HG03442 (cell line): ENCODE measurements around the gene TSR2.

ENCODE experiments used
- ATAC-seq: cut with Tn5 transposase; IDR thresholded peaks from one replicate; pipeline ENCODE4 v1.9.1; 2021; ENCODE audit warnings: mild to moderate bottlenecking, moderate library complexity; ENCODE audit not compliant: unreplicated experiment

The TSR2 gene, protein sequence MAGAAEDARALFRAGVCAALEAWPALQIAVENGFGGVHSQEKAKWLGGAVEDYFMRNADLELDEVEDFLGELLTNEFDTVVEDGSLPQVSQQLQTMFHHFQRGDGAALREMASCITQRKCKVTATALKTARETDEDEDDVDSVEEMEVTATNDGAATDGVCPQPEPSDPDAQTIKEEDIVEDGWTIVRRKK

GRCh38 chrX:54439960-54440871, at the start of gene TSR2:
TSS of gene TSR2 (plus strand) at chrX:54440404. CDS start at chrX:54440422, 18 bp downstream.
- ATAC-seq = peak; percentile 98

- no peak for ATAC-seq
These were observed 43.1 kb upstream of the TSR2 start for GRCh38 chrX:54397113-54397512.

DNA sequence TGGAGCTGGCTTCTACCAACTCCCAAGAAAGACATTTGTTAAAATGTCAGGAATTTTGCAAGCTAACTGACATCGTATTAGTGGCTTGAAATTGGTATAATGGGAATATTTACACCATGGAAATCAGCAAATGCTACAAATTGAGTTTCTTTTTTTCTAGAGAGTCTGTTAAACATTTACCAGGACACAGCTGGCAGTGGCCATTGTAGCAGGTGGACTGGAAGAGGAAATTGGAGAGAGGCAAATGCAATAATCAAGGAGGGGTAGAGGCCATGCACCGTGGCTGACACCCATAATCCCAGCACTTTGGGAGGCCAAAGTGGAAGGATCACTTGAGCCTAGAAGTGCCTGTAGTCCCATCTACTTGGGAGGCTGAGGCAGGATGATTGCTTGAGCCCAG, 32.9 kb upstream of the TSR2 start:
- no peak for ATAC-seq

- no peak for ATAC-seq
These were observed 28.5 kb upstream of the TSR2 start for GRCh38 chrX:54411732-54412131.

DNA sequence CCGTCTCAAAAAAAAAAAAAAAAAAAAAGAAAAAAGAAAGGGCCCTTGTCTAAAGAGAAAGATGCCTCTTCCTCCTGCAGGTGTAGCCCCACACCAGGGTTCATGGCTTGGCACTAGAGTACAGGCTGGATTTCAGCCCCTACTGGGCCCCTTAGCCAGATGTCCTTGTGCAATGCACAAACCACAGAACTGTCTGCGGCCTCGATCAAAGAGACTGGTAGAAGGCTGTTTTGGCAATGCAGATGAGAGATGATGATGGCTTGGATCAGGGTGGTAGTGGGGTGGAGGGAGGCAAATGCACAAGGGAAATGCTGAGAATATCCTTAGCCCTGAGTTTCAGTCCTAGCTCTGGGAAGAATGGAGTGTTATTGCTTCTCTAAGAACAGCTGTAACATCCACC, 26.5 kb upstream of the TSR2 start:
- no peak for ATAC-seq

DNA sequence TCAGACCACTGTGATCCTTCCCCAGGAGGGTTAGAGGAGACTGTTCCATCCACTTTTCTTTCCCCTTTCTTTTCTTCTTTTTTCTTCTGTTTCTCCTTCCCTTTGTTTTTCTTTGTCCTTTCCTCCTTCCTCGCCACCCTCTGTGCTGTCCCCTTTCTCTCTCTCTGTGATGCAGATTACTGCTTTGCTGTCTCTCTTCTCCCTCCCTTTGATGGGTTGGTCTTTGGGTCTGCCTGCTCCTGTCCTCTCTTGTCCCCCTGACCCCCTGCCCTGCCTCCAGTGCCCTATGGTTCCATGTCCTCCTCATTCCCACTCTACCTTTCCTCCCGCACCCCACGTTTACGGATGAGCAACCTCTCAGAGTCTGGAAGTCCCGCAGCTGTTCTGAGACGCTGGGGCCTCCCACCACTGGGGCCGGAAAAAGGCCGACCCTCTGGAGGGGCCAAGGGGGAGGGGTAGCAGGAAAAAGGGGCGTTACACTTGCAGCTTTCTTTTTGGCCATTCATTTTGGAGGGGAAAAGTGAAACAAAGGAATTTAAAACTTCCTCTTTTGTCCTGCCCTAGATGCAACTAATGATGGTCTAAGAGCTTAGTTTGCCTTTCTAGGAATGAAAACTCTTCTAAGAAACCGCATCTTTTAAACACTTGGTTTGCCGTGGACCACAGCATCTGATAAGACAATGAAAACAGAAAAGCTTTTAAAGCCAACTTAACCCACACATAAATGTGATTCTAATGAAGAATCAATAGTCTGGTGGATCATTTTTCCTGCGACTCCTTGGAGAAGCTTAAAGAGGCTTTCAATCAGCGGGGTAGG, 24.5 kb upstream of the TSR2 start:
- ATAC-seq = no peak

DNA sequence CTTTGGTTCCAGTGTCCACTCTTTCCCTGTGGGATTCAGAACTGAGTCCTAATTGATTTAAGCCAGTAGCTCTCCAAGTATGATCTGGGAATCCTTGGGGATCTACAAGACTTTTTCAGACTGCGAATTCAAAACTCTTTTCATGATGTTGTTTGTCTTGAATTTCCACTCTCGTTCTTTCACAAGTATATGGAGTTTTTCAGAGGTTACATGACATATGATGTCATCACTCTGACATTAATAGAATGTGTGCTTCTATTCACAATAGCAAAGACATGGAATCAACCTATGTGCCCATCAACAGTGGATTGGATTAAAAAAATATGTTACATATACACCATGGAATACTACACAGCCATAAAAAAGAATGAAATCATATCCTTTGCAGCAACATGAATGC, 23.2 kb upstream of the TSR2 start:
- no peak for ATAC-seq

GRCh38 chrX:54419559-54420302, 20.5 kb upstream of the TSR2 start:
- ATAC-seq = no peak

- no peak for ATAC-seq
These were observed 18.0 kb upstream of the TSR2 start for GRCh38 chrX:54422168-54422567.

GRCh38 chrX:54423161-54423888, 16.9 kb upstream of the TSR2 start:
- no peak for ATAC-seq

DNA sequence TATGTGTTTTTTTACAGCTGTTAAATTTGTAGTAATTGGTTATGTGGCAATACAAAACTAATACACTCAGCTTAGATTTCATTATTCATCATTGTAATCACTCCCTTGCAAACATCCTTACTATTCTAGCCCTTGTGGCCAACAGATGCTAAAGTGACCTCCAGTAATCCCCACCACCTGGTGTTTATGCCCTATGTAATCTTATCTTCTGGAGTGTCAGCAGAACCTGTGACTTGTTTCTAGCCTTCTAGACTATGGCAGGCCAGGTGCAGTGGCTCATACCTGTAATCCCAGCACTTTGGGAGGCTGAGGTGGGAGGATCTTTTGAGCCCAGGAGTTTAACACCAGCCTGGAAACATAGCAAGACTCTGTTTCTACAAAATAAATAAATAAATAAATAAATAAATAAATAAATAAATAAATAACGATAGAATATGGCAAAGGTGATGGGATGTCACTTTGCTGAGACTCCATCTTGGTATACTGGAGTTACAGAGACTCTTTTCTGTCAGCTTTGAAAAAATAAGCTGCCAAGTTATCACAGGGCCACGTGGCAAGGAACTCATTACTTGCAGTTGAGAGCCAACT, 12.3 kb upstream of the TSR2 start:
- no peak for ATAC-seq

- no peak for ATAC-seq
These were observed 9.7 kb upstream of the TSR2 start for GRCh38 chrX:54430519-54430918.

DNA sequence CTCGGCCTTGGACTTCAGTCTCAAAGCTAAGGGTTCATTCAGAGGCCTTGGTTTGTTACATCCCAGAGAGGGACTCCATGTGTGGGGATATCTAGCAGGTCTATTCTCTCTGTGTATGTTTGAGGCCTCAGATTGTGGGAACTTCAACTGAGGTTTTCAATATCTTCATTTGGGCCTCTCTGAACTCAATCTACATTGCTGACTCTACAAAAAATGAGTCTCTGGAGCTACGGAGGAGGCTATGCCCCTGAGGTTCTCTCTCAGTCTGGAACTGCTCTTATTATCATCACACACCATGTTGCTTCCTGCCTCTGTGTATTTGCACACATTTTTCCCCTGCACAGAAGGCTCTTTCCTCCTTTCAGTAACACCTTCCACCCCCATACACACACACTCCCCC, 5.1 kb upstream of the TSR2 start:
- ATAC-seq = no peak

DNA sequence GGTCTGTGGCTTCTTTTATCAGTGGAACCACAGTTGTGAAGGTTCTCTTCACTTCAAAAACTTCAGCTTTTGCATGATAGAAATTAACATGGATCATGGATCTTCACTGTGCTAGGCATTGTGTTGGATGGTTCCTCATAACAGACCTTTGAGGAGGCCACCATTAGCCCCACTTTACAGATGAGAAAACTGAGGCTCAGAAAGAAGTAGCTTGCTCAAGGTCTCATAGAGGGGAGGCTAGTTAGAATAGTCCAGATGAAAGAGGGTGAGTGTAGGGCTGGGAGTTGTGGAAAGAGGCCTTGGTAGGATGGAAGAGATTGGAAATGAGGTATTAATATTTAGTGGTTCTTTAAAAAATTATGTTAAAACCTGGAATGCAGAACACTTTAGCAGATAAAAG, 2.6 kb downstream of the TSR2 start:
- ATAC-seq = no peak

DNA sequence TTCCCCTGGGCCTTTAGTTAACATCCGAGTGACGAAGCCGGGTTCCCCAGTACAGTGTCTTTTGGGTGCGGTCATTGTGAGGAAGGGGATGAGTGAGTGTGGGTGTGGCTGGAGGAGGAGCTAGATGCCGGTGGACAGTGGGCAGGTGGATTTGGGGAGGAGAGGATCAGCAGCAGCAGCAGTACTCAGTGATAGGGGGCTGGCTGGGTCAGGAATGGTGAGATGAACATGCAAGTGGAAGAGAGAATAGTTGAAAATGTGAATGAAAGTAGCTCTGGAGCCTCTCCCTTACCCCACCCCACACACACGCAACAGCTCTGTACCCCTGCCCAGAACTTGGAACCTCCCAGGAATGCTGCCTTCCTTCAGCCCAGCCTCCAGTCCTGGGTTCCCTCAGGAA, 4.5 kb downstream of the TSR2 start:
- no peak for ATAC-seq

DNA sequence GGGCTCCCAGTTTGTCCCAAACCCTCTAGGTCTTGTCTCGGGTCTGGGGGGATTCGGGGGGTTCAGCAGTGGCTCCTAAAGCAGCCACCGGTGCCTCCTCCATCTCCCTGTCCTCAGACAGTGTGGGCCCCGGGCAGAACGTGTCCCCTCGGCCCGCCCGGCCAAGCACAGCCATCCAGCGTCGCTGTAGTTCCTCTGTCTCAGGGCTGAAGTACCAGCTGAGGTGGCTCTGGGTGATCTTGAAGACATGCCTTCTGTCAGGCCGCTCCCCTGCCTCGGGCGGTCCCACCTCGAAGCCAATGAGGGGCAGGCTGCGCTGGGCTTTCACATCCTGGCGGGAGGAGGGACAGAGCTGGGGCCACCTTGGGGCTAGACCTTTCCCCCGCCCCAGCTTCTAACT, 5.9 kb downstream of the TSR2 start:
- no peak for ATAC-seq

DNA sequence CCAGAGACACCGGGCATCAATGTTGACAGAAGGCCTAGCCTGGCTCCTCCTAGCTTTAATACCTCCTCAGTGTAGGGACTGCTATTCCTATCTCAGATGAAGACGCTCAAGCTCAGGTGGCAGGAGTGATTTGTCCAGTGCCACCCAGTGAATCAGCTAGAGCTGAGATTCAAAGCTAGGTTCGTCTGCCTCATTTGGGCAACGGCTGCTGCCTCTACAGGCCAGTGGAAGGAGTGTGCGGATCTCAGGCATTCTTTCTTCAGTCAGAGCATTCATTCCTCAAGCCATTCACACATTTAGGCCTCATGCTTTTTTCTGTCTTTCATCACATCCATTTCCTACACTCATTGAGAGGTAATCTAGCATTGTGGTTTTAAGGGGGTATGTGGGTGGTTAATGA, 7.3 kb downstream of the TSR2 start:
- no peak for ATAC-seq

DNA sequence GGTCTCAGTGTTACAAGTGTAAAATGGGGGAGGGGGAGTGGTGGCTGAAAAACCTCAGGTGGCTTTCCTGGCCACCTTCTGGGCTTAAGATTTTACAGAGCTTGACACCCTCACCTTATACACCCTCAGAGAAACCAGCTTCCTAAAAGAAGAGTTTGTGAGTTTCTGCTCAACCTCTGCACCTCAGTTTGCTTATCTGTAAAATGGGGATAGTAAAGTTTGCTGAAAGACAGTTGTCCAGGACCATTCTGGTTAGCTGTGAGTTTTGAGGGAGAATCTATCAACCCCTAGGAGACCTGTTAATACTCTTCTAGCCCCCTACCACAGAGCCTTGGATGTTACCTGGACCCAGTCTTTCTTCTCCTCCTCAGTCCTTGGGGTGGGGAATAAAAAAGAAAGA, 9.7 kb downstream of the TSR2 start:
- ATAC-seq = no peak

- ATAC-seq = no peak
These were observed 12.7 kb downstream of the TSR2 start for GRCh38 chrX:54452920-54453319.
